KMS-11 (cell line): ENCODE data around the gene MATK.

Source experiments
- H2AFZ ChIP-seq: fragments of 200-600 bp; sonication (generic); 2 replicates; pipeline ENCODE4 v1.6.1; 2016; ENCODE audit warnings: antibody characterized with exemption, mixed run types, low read depth
- H3K27ac ChIP-seq: fragments of 200-600 bp; sonication (generic); 2 replicates; pipeline ENCODE4 v1.6.1; 2016; ENCODE audit warnings: mild to moderate bottlenecking, mixed run types
- H3K27me3 ChIP-seq: fragments of 200-600 bp; sonication (generic); 2 replicates; pipeline ENCODE4 v1.6.1; 2017; ENCODE audit warnings: mild to moderate bottlenecking, low read depth, mixed run types, moderate library complexity; ENCODE audit not compliant: insufficient read depth
- H3K36me3 ChIP-seq: fragments of 200-600 bp; sonication (generic); 2 replicates; pipeline ENCODE4 v1.6.1; 2017; ENCODE audit warnings: mild to moderate bottlenecking, mixed run types; ENCODE audit not compliant: insufficient read depth
- H3K4me1 ChIP-seq: fragments of 200-600 bp; sonication (generic); 2 replicates; pipeline ENCODE4 v1.6.1; 2016; ENCODE audit warnings: mild to moderate bottlenecking, low read depth, mixed run types; ENCODE audit not compliant: poor library complexity, severe bottlenecking
- H3K4me2 ChIP-seq: fragments of 200-600 bp; sonication (generic); 2 replicates; pipeline ENCODE4 v1.7.0; 2016; ENCODE audit warnings: mild to moderate bottlenecking, mixed run types
- H3K4me3 ChIP-seq: fragments of 200-600 bp; sonication (generic); IDR thresholded peaks from 2 replicates; pipeline ENCODE4 v1.6.1; 2017; ENCODE audit warnings: low read depth, low read length, mixed read lengths; ENCODE audit not compliant: insufficient read depth
- H3K79me2 ChIP-seq: fragments of 200-600 bp; sonication (generic); 2 replicates; pipeline ENCODE4 v1.6.1; 2016; ENCODE audit warnings: low read depth, mixed run types; ENCODE audit not compliant: insufficient read depth
- H3K9ac ChIP-seq: fragments of 200-600 bp; sonication (generic); 2 replicates; pipeline ENCODE4 v1.6.1; 2016; ENCODE audit warnings: mild to moderate bottlenecking, mixed run types
- H4K20me1 ChIP-seq: fragments of 200-600 bp; sonication (generic); 2 replicates; pipeline ENCODE4 v1.6.1; 2016; ENCODE audit warnings: mild to moderate bottlenecking, mixed run types; ENCODE audit not compliant: insufficient read depth
- CTCF ChIP-seq: fragments of 200-600 bp; sonication (generic); conservative IDR thresholded peaks from 2 replicates; pipeline ENCODE4 v1.6.1; 2017; ENCODE audit warnings: low read depth, mild to moderate bottlenecking, antibody characterized with exemption, low read length, moderate library complexity, mixed read lengths

MATK gene

GRCh38 chr19:3790941-3791340, 4.8 kb upstream of the MATK start:
- no peak for TF ChIP-seq CTCF
- Histone ChIP-seq H3K27ac (no peak overlapping the region), H4K20me1 (no peaks in the 10 kb centered on the region), H3K4me1 (no peaks in the 10 kb centered on the region), H3K4me2 (no peak overlapping the region), H3K9ac (no peak overlapping the region), H3K36me3 (no peaks in the 10 kb centered on the region), H2AFZ (no peak overlapping the region), H3K79me2 (no peaks in the 10 kb centered on the region), H3K27me3 (peaks cover 74% of the 10 kb centered on the region), H3K4me3 (no peak overlapping the region)

- H3K27me3 ChIP-seq, result peaks cover 72% of the 10 kb centered on the region
- H2AFZ ChIP-seq, result no peak overlapping the region
- H3K4me2 ChIP-seq, result no peak overlapping the region
- H3K4me1 ChIP-seq, result no peaks in the 10 kb centered on the region
- no peak overlapping the region for H3K27ac ChIP-seq
- no peak for TF ChIP-seq CTCF
- no peaks in the 10 kb centered on the region for H3K79me2 ChIP-seq
- no peaks in the 10 kb centered on the region for H3K36me3 ChIP-seq
- H3K9ac ChIP-seq, result no peak overlapping the region
- no peak overlapping the region for H3K4me3 ChIP-seq
- no peaks in the 10 kb centered on the region for H4K20me1 ChIP-seq
These were observed 4.1 kb upstream of the MATK start for GRCh38 chr19:3790209-3790734.

- Histone ChIP-seq H3K79me2 (no peaks in the 10 kb centered on the region), H3K4me2 (no peak overlapping the region), H3K9ac (no peak overlapping the region), H3K27ac (no peak overlapping the region), H3K27me3 (peaks cover 73% of the 10 kb centered on the region), H3K36me3 (no peaks in the 10 kb centered on the region), H4K20me1 (no peaks in the 10 kb centered on the region), H2AFZ (no peak overlapping the region), H3K4me3 (no peak overlapping the region), H3K4me1 (no peaks in the 10 kb centered on the region)
- TF ChIP-seq CTCF, result no peak
These were observed 3.0 kb upstream of the MATK start for GRCh38 chr19:3788996-3789778.

- Histone ChIP-seq H3K4me2 (no peak overlapping the region), H3K4me3 (no peak overlapping the region), H3K27ac (no peak overlapping the region), H3K79me2 (no peaks in the 10 kb centered on the region), H4K20me1 (no peaks in the 10 kb centered on the region), H3K36me3 (no peaks in the 10 kb centered on the region), H3K4me1 (no peaks in the 10 kb centered on the region), H2AFZ (no peak overlapping the region), H3K9ac (no peak overlapping the region), H3K27me3 (peaks cover 58% of the 10 kb centered on the region)
- TF ChIP-seq CTCF, result no peak
These were observed 687 bp downstream of the MATK start for GRCh38 chr19:3785451-3785937.
